Activated CD8-positive, alpha-beta memory T cell treated with anti-CD3 and anti-CD28 coated beads for 1 hour (primary cell): Measurements from ENCODE around the gene ST3GAL5.

Experiments
- DNase-seq, 2 donors: peaks; one replicate each; pipeline ENCODE4 v3.0.0-alpha.2; 2020; ENCODE audit warnings: low read depth in 1 of 2; ENCODE audit errors: extremely low read depth in 1 of 2

The ST3GAL5 gene

GRCh38 chr2:85811180-85812093 lies 77.4 kb downstream of the ST3GAL5 start:
- DNase-seq = no peak

GRCh38 chr2:85810371-85811179 lies 78.2 kb downstream of the ST3GAL5 start:
- DNase-seq = no peak

- no peak for DNase-seq
These were observed 81.0 kb downstream of the ST3GAL5 start for GRCh38 chr2:85807756-85808155.

GRCh38 chr2:85806358-85807118 lies 82.3 kb downstream of the ST3GAL5 start:
- no peak for DNase-seq

GRCh38 chr2:85804583-85804982 lies 84.2 kb downstream of the ST3GAL5 start:
- no peak for DNase-seq

DNA sequence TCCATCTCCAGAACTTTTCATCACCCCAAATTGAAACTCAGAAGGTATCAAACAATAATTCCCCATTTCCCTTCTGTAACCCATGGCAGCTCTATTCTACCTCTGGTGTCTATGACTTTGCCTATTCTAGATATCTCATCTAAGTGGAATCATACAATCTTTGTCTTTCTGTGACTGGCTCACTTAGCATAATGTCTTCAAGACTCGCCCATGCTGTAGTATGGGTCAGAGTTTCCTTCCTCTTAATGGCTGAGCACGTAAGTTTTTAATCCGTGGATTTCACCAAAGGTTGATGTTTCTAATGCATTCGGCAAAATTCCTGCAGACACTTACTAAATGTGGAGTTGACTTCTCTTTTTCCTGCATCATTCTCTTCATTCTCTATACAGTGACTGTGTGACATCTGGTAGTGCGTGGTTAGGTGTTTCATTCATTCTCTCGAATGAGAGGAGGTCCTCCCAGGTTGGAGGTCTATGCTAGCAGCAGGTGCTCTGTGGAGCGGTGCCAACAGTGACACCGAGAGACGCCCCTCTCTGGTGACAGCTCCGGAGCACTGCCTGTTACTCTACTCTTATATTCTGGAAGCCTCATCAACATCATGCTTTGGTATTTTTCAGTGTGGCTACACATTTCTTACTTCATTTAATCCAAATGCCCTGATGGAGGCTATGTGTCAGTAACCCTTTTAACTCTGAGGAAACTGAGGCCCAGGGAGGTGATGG lies 84.9 kb downstream of the ST3GAL5 start:
- no peak for DNase-seq

DNA sequence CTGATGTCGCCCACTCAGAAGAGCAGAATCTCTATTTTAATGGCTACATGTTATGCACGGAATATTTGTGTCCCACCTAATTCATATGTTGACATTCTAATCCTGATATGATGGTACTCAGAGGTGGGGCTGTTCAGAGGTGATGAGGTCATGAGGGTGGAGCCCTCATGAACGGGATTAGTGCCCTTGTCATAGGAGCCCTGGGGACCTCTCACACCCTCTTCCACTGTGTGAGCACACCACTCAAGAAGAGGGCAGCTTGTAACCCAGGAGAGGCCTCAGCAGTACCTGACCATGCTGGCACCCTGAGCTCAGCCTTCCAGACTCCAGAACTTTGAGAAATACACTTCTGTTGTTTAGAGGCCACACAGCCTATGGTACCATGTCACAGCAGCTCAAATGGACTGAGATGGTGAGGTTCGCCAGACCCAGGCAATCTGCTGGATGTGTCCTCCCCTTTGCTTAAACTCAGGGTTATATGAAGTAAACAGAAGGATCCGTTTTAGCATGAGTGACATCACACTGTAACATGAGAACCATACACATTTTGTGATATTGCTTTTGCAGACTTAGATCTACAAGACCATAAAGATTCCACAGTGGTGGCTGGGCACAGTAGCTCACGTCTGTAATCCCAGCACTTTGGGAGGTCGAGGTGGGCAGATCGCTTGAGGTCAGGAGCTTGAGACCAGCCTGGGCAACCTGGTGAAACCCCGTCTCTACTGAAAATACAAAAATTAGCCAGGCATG lies 86.3 kb downstream of the ST3GAL5 start:
- no peak for DNase-seq

DNA sequence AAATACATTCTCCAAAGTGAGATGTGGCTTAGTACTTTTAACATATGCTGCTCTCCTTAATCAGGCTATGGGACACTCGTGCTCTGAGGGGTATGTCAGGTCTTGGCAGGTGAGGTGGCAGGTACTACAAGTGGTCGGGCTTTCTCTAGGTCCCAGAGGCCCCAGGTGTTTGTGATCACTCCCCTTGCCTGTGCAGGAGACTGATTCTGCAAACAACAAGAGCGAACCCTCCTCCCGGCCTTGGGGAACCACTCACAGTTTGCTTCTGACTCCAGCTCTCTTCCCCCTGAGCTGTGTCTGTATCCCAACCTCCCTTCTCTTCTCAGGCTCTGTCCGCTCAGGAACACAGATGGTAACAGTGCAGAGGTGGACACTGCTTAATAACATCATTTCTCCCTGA lies 86.9 kb downstream of the ST3GAL5 start:
- DNase-seq = no peak

DNA sequence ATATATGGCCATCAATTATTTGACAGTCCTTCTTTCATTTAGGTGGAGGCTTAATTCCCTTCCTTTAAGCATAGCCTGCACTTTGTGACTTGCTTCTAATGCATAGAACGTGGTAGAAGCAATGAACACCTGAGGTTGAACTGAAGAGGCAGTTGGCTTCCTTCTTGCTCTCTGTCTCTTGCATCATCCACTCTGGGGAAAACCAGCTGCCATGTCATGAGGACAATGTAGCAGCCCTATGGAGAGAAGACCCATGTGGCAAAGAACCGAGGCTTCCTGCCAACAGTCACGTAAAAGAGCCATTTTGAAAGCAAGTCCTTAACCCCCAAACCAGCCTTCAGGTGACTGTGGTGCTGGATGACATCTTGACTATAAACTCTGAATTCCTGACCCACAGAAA lies 88.2 kb downstream of the ST3GAL5 start:
- no peak for DNase-seq

DNA sequence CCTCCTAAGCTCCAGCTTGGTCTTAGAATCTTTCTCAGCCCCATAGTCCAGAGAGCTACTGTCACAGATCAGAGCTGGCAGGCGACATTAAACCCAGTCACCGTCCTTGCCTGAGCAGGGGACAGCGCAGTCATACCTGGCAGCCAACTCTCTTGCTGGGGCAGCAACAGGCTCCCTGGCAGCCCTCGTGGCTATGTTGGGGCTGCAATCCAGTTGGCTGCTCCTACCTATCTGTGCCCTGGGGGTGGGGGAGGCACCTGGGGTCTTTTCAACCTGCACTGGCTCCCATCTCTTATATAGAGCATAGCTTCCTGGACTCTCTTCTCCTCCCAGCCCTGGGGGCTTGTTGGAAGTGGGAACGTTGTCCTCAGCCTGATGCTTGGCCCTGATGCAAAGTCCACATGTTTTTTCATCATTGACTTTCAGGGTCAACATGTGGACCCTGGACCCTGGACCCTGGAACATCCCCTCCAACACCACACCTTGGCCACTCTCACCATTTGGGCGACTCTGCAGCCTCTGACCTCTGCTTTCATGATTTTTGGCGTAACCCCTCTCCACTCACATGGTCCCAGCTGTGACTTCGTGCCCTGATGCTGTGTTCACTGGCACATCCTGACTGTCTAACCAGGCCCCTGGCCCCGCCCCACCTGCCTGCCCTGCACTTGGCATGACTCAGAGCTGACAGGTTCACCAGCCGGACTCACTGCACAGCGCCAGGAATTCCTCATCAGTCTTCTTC lies 89.4 kb downstream of the ST3GAL5 start:
- no peak for DNase-seq

GRCh38 chr2:85797921-85798320 lies 90.9 kb downstream of the ST3GAL5 start:
- DNase-seq = no peak

DNA sequence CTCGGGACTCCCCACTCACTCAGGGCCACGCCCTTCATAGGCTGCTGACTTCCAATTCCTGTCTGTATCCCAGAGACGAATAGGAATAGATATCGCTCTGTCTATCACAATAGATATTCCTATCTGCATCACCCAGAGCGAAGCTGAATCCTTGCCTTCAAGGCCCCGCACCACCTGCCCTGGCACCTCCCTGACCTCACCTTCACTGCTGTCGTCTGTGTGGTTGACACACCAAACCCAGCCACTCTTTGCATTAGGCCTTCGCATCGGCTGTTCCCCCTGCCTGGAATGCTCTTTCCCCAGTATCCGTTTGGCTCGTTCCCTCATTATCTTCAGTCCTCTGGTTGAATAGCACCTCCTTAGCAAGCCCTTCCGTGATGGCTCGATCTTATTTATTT lies 91.5 kb downstream of the ST3GAL5 start:
- DNase-seq = no peak

DNA sequence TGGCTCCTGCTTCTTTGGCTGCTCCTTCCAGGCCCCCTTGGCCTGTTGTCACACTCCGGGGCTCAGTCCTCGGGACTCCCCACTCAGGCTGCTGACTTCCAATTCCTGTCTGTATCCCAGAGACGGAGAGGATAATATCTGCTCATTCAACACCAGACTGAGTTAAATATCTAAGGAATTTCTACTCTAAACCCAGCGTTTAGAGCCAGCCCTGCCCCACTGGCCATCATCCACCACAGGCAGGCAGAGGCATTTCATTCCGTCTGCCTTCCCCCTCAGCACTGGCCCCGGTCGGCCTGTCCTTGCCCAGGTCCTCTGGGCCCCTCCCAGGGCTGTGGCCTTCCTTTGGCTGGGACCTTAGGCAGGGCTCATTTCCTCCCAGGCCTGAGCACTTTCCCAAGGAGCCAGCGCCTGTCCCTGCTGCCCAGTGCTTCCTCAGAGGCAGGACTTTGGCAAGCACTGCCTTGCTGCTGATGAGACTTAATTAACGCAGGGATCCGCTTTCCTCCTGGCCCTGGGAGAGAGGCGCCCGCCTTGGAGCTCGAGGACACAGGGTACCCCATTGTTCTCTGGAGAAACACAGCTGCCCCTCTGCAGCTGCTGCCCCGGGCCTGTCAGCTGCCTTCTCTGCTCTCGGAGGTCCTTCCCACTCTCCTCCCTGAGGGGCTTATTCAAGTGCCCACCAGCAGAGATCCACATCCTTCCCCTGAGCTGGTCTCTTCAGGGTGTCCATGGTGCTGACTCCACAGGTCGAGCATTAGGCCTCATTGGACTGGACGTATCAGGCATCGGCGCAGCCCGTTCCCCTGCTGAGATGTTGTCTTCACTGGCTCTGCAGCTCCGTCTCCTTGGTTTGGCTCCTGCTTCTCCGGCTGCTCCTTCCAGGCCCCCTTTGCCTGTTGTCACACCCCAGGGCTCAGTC lies 92.2 kb downstream of the ST3GAL5 start:
- no peak for DNase-seq

GRCh38 chr2:85796046-85796340 lies 92.8 kb downstream of the ST3GAL5 start:
- no peak for DNase-seq

DNA sequence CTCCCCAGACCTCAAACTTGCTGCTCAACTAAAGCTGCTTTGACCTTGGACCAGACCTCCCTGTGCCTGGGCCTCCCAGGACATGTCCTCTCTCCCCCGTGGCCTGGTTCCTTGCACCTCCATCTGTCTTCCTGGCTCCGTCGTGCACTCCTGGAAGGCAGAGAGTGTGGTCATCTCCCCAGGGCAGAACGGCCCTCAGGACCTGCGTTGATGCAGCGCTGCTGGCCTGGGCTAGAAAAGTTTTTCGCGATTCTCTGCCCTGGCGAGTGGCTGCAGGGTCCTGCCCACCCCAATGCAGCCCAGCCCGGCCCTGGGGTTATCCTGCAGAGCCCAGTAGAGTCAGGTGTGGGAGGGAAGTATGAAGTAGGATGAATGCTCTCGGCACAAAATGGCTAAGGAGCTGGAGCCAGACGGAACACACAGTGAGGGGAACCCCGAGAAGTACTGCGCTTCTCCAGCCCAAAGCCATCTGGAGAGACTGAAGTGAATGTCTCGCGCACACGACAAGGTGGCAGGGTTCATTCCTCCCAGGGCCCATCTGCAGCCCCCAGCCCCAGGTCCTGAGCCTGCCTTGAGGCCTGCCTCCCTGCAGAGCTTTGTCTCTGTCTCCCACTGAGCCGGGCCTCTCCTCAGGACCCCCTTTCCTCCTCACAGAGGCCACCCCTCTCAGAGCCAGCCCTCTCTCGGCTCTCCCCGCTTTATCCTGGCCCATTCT lies 93.3 kb downstream of the ST3GAL5 start:
- no peak for DNase-seq

- DNase-seq = no peak
These were observed 94.2 kb downstream of the ST3GAL5 start for GRCh38 chr2:85794491-85795121.

GRCh38 chr2:85794038-85794441 lies 94.8 kb downstream of the ST3GAL5 start:
- no peak for DNase-seq
